ENCODE measurements around the gene SYNDIG1.

Gene SYNDIG1

DNA sequence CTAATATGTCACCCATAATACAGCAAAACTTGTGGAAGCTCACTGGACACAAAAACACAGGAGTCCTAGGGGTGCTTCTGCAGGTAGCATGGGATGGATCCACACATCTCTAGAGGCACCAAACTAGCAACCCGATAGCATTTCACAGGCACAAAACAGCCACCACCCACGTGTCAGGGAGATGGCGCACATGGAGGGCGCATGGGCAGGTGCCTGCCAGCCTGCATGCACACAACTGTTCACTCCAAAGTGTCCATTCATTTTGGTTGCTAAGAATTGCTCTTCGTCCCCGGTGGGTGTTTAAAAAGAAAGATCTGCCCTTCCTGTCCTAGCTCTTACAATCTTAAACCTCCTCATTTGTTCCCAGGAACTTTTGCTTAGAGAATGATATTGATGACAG, 171.3 kb downstream of the SYNDIG1 start:
- DNase-seq: no peak

- DNase-seq: no peak
Measured at GRCh38 chr20:24643731-24644626, 174.6 kb downstream of the SYNDIG1 start.

- no peak for DNase-seq
Measured at GRCh38 chr20:24646321-24646720, 176.9 kb downstream of the SYNDIG1 start.

DNA sequence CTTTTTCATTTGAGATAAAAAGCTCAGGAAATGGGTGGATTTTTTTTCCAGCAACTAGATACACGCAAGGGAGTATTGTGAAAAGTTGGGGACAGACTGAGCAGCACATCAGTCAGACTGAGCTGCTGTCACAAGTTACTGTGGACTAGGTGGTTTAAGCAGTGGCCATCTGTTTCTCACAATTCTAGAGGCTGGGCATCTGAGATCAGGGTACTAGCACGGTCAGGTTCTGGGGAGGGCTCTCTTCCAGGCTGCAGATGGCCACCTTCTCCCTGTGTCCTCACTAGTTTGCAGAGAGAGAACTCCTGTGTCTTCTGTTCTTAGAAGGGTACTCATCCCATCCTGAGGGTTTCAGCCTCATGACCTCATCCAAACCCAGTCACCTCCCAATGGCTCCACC, 178.3 kb downstream of the SYNDIG1 start:
- DNase-seq: no peak

DNA sequence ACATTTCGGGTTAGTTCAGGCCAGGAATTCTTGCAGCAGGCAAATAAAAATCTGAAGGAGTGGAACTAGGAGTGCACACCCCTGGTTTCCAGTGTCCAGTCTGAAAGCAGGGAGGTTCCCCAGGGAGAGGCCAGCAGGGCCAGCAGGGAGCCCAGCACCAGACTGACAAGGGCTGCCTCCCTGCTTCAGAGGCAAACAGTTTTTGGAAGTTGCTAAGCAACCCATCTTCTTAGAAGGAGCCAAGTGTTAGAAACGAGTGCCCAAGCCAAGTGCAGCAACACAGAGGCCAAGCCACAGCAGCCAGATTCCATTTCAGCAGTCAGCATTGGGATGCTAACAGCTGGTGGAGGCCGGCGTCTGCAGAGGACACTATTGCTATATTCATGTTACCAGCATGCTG, 179.1 kb downstream of the SYNDIG1 start:
- no peak for DNase-seq

GRCh38 chr20:24648919-24649318, 179.5 kb downstream of the SYNDIG1 start:
- no peak for DNase-seq

- DNase-seq: no peak
Measured at GRCh38 chr20:24649787-24650490, 180.5 kb downstream of the SYNDIG1 start.

GRCh38 chr20:24651171-24651975, 181.9 kb downstream of the SYNDIG1 start:
- DNase-seq: no peak

GRCh38 chr20:24651976-24652345, 182.5 kb downstream of the SYNDIG1 start:
- no peak for DNase-seq

DNA sequence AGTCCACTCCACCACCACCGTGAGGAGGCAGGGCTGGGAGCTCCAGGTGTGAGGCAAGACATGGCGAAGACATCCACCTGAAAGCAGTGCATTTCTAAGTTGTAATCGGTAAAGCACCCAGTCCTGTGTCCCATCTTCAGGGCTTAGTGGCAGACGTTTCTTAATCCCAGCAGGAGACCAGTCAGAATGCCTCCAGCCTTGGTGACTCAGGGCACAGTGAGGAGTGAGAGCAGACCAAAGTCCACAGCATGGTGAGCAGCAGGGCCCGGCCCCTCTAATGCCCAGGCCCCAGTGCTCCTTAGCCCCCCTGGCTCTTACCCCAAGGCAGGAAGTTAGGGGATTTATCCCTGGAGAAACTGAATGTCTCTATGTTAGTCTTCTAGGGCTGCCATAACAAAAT, 183.9 kb downstream of the SYNDIG1 start:
- DNase-seq: no peak

- no peak for DNase-seq
Measured at GRCh38 chr20:24654425-24654824, 185.0 kb downstream of the SYNDIG1 start.

- no peak for DNase-seq
Measured at GRCh38 chr20:24656391-24656790, 187.0 kb downstream of the SYNDIG1 start.

- DNase-seq: no peak
Measured at GRCh38 chr20:24657196-24657595, 187.8 kb downstream of the SYNDIG1 start.

DNA sequence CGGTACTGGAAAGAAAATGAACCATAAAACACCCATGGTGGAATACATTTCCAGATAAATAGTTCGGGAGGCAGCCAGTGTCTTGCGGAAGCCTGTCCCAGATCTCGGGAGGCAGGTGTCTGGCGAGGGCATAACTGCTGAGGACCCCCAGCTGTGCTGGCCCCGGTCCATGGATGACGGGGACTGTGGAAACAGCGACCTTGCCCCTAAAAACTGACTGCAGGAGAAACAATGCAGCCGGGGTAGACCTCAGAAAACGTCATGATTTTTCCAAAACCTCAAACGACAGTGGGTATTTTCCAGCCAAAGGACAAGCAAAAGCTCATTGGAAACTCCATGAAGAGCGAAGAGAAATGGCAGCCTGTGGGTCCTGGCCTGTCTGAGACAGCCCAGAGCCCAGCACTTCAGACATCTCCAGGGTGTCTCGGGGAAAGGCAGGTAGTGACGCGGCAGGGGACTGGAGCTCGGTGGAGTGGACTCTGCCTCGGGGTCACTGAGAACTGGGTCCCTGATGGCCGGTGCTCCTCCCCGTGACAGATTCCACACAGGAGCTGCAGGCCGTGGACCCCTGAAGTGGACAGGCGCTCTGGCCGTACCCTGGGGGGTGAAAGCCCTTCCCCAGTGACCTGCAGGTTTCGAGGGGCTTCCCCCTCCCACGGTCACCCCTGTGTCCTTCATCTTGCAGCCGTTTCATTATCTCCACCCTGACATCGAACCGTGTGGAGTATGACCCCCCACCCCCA, 188.6 kb downstream of the SYNDIG1 start:
- no peak for DNase-seq

DNA sequence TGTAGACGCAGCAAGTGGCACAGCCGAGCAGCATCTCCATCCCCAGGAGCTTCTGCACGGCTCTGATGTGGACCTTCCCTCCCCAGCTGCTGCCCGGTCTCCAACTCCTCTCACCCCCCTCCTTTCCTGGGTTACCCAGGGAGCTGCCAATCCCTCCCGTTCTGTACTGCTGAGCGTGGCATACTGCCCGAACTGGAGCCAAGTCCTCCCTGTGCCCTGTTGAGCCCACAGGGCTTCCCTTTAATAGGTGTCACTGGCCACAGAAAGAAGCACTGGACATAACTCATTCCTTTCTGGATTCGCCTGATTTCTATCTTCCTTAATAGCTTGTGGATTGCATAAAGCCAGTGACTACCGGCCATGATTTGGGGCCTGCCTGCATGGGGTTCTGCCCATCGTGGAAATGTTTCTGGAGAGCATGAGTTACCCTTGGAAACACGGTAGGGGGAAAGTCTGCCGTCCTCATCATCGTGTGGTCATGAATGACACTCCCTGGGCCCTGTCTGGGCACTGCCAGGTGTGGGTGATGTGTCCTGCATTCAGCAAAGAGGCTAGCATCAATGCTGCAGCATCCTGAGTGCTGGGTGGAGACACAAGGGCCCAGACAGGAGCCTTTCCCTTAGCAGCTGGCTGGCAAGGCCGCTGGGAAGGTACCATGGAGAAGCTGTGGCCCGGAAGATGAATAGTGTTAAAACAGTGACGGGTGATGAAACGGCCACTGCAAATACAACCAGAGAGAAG, 189.7 kb downstream of the SYNDIG1 start:
- no peak for DNase-seq

DNA sequence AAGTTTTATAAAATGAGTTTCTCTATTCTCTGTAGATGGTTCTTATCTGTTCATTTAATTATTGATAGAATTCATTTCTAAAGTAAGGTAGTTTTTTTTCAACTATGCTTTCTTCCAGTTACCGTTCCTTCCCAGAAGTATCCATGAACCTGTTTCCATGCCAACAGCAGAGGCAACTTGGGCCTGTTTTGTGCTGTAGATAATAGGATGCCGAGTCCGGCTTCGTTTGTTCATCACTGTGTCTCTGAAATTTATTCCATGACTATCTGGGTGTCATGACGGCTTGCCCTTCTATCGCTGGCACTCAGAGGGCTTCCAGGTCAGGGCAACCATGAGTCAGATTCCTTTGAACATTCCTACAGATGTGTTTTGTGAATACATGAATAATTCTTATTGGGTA, 190.4 kb downstream of the SYNDIG1 start:
- DNase-seq: no peak

DNA sequence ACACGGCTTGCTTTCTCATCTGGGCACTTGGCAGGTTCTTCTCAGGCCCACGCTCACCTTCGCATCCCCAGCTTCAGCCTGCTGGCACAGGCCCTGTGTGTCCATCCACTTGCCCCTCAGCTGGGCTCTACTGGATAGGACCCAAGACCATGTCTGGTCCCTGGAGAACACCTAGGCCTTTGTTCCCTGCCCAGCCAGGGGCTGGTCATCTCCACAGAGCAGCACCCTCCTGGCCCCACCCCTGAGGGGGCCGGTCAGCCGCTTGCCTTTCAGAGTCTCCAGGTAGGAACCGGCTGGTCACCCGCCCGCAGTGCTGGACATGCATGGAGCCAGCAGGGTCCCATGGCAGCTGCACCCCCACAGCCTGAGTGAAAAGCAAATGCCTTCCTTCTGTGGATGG, 191.2 kb downstream of the SYNDIG1 start:
- DNase-seq: no peak

GRCh38 chr20:24661255-24661654, 191.8 kb downstream of the SYNDIG1 start:
- DNase-seq: no peak

- DNase-seq: no peak
Measured at GRCh38 chr20:24662322-24662721, 192.9 kb downstream of the SYNDIG1 start.

GRCh38 chr20:24662752-24663365, 193.4 kb downstream of the SYNDIG1 start:
- no peak for DNase-seq

DNA sequence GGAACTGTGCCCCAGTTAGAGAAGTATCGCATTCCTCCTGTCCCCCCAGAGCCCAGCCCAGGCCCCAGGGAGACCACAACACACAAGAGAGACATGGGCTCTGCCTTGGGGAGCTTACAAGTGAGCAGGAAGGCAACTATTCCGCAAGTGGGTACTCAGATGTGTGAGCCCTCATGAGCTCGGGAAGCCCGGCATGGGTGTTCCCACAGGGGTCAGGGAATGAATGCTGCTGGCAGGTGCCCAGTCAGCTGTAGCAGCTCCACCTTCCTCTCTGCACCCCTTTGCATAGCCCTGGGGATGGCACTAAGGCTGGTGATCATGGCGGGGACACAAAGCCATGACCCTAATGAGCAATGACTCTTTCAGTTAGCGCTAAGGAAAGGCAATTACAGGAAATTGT, 194.1 kb downstream of the SYNDIG1 start:
- DNase-seq: no peak
